ENCODE measurements around the gene DLGAP4. TPM values are rescaled to one million over a fixed set of nuclear protein-coding genes. Genes with fewer than 3 reads are reported as not detected.

The DLGAP4 gene
- total and polyA plus RNA-seq, 10 of the 15 experiments (the other 5 are each of a cell fraction or from before 2014, with no cell fraction given), result 0.42 to 43.3 (median 19.0) TPM

- Histone ChIP-seq H3K4me2 (ENCODE audit: control insufficient read depth, insufficient read depth) (no peak overlapping the region), H3K9ac (ENCODE audit: control insufficient read depth, insufficient read depth, low read length) (no peak overlapping the region), H4K20me1 (ENCODE audit: control insufficient read depth, insufficient read depth) (no peaks in the 10 kb centered on the region), H3K4me1 (ENCODE audit: control insufficient read depth, insufficient read depth, low read length) (no peaks in the 10 kb centered on the region), H3K27me3 (replicated peaks in 1 of 2; ENCODE audit: control insufficient read depth in 2 of 2, insufficient read depth in 2 of 2, low read length in 1 of 2) (no peaks in the 10 kb centered on the region), H3K4me3 (no peak overlapping the region), H3K9me3 (replicated peaks; ENCODE audit: control insufficient read depth, insufficient read depth, low read length) (no peaks in the 10 kb centered on the region), H3K36me3 (ENCODE audit: control insufficient read depth in 2 of 2, insufficient read depth in 2 of 2, low read length in 1 of 2) (peaks cover 14 to 19% of the 10 kb centered on the region in 2 experiments; a peak in 3 of 4 replicates), H3K79me2 (ENCODE audit: control insufficient read depth, insufficient read depth, low read length) (no peaks in the 10 kb centered on the region), H3K27ac (ENCODE audit: control insufficient read depth, insufficient read depth) (no peak overlapping the region), H2AFZ (ENCODE audit: control insufficient read depth, low read depth, low read length) (no peak overlapping the region)
- RAD21 ChIA-PET (ENCODE audit: unreplicated experiment), result interaction anchor here (1.1 to 3.3 kb wide), 7 partner anchors 10 to 418 kb away, joined by 3 to 24 read pairs (median 4); no protein-coding TSS in a partner anchor
- no TSS peak for BruUV-seq (replicated peaks)
- CTCF ChIA-PET, result interaction anchor here (0.7 to 1.7 kb wide), 6 partner anchors 8 to 418 kb away, joined by 3 to 5 read pairs (median 4); no protein-coding TSS in a partner anchor
- 46% methylated on average over 3 of the region's 3 CpGs for WGBS (ENCODE audit: insufficient coverage, insufficient replicate concordance, low lambda C conversion rate, missing lambda C conversion rate)
- FAIRE-seq (no peak), ATAC-seq (peak; percentile 87), DNase-seq (ENCODE audit: low read depth, low spot score) (no peak)
- SMC1A ChIA-PET (ENCODE audit: uncharacterized antibody, unreplicated experiment), result interaction anchor here (0.7 to 2.4 kb wide), 6 partner anchors 9 to 228 kb away, joined by 3 to 10 read pairs (median 4); no protein-coding TSS in a partner anchor
- in situ Hi-C loops (cut with MboI) (no loop called here), intact Hi-C loops (cut with micrococcal nuclease; ENCODE audit: unreplicated experiment) (no loop called here)
- POLR2A ChIA-PET, result interaction anchor here (0.6 to 1.5 kb wide), 8 partner anchors 10 to 98 kb away, joined by 3 to 5 read pairs (median 3); no protein-coding TSS in a partner anchor
- TF ChIP-seq FOXM1 (IDR thresholded peaks at IDR 0.05; ENCODE audit: low read depth, low read length) (no peak), YY1 (IDR thresholded peaks at IDR 0.05; ENCODE audit: low read depth, low read length) (no peak), SMAD1 (IDR thresholded peaks at IDR 0.05; ENCODE audit: low read depth, partially characterized antibody) (no peak), IRF5 (IDR thresholded peaks at IDR 0.05; ENCODE audit: borderline replicate concordance) (no peak), IKZF1 (conservative IDR thresholded peaks at IDR 0.05) (peak; percentile 41), KLF5 (IDR thresholded peaks at IDR 0.05; ENCODE audit: partially characterized antibody) (no peak), ETV6 (conservative IDR thresholded peaks at IDR 0.05 in 1 of 2, IDR thresholded peaks at IDR 0.05 in 1 of 2; ENCODE audit: borderline replicate concordance in 1 of 2, low read depth in 1 of 2) (no peak), RBBP5 (conservative IDR thresholded peaks at IDR 0.05) (no peak), STAT3 (IDR thresholded peaks at IDR 0.05; ENCODE audit: low read depth, low read length) (no peak), ZNF24 (IDR thresholded peaks at IDR 0.05) (no peak), USF2 (IDR thresholded peaks at IDR 0.05; ENCODE audit: borderline replicate concordance, low read depth, low read length) (no peak), MYC (IDR thresholded peaks at IDR 0.05; ENCODE audit: insufficient read depth, insufficient read length, insufficient replicate concordance, low read length, severe bottlenecking) (no peak), PKNOX1 (IDR thresholded peaks at IDR 0.05) (no peak), RELB (IDR thresholded peaks at IDR 0.05; ENCODE audit: low read depth) (peak; percentile 72; the same call in 1 of the 2 replicates), MTA3 (IDR thresholded peaks at IDR 0.05; ENCODE audit: borderline replicate concordance, low read length) (no peak)
Measured at GRCh38 chr20:36501367-36502006, 195.3 kb downstream of the DLGAP4 start.

Measured in GM12878 (cell line).